Ramos (cell line): ENCODE measurements around the gene B4GAT1.
"Not testable (repeated sequence)": the region's sequence is repeated elsewhere in the genome, so short reads cannot be mapped to it uniquely, and the experiment has no call there.

Experiments used
- in situ Hi-C: fragments of 300-500 bp; cut with MboI; formaldehyde crosslinking; loops from one replicate; pipeline ENCODE4 v1.14.3; 2022; ENCODE audit warnings: low sequenced_read_pairs; ENCODE audit not compliant: unreplicated experiment

Gene B4GAT1

DNA sequence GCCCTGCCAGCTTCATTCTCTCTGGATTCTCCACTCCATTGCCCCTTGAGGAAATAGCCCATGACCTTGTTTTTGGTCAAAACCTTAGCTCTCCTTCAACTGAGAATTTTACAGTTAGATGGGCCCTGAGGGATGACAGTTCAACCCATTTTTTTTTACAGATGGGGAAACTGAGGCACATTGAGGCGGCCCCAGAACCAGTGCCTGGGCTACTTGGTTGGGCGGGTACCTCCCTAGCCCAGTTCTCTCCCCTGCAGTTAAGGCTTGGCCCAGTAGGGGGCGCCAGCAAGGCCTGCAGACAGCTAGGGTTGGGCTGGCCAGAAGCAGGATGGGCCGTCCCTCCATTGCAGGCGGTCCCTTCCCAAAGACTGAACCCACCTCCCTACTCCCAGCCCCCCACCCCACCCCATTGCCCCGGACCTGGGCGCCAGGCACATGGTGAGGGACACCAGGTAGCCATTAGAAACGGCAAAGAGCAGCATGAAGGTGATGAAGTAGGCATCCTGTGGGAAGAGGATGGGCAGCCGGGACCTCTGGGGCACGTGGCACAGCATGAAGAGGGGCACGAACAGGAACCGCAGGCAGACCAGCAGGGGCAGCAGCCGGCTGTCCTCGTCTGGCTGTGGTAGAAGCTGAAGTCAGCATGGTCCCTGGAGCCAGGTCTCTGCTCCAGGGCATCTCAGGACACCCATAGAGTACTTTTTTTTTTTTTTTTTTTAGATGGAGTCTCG, 16.5 kb upstream of the B4GAT1 start:
- in situ Hi-C loops = no loop called here

- in situ Hi-C loops = no loop called here
Observed at GRCh38 chr11:66363187-66363601, 15.8 kb upstream of the B4GAT1 start.

GRCh38 chr11:66362481-66363147, 15.2 kb upstream of the B4GAT1 start:
- in situ Hi-C loops = no loop called here

DNA sequence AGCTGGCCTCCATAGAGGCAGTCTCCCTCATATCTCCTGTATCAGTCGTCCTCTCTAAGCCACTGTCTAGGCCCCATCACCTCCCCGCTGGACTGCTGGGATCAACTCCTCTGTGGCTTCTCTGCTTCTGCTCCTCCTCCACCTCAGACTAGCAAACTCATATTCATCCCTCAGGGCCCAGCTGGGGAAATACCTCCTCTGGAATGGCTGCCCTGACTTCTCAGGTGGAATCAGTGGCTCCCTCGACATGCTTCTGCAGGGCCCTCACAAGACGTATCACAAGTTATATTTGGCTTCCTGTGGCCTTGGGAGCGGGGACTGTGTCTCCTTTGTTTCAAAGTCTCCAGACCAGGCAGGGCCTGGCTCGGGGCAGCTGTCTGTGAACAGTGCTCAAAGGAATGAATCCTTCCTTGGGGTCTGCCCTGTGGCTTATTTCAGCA, 14.1 kb upstream of the B4GAT1 start:
- in situ Hi-C loops = no loop called here

DNA sequence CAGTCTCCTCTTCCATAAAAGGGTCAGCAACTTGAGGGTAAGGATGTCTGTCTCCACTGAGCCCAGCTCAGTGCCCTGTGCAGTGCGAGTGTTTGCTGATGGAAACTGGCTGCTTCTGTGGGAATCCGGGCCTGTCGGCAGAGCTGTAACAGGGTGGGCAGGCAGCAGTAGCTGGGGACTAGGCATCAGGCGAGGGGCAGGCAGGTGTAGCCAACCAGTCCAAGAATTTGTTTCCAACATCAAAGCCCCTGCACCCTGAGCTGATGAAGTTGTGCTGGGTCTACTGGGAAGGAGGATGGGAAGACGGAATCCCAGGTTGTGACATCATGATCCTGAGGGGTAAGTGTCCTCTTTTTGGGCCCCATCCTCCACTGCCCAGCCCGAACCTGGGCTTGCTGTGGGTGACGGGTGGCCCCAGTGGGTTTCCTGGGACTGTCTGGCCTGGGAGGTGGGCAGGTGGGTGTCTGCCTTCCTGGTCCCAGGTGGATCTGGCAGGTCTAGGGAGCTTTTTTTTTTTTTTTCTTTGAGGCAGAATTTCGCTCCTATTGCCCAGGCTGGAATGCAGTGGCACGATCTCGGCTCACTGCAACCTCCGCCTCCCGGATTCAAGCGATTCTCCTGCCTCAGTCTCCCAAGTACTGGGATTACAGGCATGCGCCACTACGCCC, 13.1 kb upstream of the B4GAT1 start:
- in situ Hi-C loops = no loop called here

GRCh38 chr11:66359662-66360087, 12.2 kb upstream of the B4GAT1 start:
- in situ Hi-C loops = no loop called here

DNA sequence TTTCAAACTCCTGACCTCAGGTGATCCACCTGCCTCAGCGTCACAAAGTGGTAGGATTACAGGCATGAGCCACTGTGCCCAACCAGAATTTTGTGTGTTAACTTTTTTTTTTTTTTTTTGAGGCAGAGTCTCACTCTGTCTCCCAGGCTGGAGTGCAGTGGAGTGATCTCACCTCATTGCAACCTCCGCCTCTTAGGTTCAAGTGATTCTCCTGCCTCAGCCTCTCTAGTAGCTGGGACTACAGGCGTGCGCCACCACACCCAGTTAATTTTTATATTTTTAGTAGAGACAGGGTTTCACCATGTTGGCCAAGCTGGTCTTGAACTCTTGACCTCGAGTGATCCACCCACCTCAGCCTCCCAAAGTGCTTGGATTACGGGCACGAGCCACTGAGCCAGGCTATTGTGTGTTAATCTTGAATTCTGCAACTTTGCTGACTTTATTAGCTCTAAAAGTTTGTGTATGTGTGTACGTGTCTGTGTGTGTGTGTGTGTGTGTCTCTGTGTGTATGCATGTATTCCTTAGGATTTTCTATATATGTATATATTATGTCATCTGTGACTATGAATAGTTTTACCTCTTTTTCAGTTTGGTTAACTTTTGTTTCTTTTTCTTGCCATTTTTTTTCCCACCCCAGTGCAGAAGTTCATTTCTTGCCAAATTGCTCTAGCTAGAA, 3.3 kb upstream of the B4GAT1 start:
- in situ Hi-C loops = not testable (repeated sequence)

- in situ Hi-C loops = no loop called here
Observed at GRCh38 chr11:66349084-66349386, 1.6 kb upstream of the B4GAT1 start.

DNA sequence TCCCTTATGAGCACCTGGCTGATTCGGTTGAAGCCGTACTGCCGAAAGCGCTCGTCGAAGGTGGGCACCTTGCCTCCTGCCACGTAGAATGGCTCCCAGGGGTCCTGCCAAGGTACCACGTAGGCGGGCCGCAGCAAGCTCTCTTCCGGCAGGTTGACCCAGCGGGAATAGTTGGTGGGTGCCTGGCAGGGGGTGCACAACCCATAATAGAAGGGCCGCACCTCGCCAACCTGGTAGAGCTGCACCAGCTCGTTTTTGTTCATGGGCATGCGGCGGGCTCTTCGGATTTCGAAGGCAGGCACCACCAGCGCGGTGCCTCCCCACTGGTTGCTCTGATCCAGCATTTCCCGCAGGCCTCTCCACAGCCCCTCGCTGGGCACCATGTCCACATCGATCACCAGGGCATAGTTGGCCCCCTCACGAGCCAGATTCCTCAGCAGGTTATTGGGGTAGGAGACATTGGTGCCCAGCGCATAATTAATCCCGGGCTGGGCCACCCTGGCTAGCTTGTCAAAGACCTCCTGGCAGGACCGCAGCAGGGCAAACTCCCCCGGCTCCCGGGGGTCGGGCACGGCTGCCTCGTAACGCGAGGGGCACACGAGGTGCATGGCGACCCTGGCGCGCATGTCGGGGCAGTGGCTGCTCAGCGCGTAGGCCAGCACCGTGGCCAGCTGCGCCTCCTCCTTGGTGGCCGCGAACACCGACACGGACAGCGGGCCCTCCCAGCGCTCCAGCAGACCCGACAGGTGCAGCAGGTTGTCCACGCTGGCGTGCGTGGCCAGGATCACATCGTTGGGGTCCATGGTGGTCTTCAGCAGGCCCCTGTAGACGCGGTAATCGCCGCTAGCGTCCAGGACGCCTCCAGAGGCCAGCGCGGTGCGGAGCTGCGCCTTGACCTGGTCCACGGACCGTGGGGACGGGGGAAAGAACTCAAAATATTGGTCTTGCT, 679 bp downstream of the B4GAT1 start:
- in situ Hi-C loops = no loop called here

GRCh38 chr11:66345316-66345649, 2.1 kb downstream of the B4GAT1 start:
- in situ Hi-C loops = no loop called here

DNA sequence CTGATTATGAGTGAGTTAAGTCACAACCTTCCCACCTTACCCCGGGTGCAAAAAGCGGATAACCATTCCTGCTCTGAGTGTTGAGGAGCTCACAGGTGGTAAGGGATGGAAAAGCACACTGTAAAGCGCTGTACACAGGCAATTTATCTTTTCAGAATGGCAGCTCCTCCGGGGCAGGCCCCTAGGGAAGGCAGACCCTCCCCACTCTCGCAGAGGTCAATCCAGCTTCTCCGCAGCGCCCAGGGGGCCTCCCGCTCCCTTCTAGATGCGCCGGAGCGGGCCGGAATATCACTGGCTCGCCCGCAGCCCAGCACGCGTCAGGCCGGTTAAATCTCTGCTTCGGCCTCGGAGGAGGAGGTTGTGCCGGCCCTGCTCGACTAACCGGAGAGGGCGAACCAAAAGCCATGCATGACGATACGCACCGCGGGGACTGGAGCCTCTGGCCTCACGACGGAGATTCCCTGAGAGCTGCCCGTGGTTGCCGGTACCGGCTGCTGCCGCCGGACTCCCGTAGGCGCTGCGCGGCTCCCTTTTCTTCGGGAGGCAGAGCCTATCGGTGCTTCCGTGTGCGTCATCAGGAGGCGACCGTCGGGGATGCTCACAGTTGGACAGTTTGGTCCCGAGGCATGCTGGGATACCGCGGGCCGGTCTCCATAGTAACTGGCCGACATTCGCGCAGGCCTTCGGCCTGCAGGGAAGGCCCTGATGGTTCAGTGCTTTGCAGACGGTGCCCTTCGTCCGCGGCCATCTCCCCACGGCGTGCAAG, 2.7 kb downstream of the B4GAT1 start, which contains the start of gene BRMS1:
TSS of gene BRMS1 (minus strand) at position 555 of the 766 bp plus-strand sequence. CDS start 2,870 bp downstream, outside the sequence.
- in situ Hi-C loops = no loop called here

- in situ Hi-C loops = no loop called here
Observed at GRCh38 chr11:66343176-66343575, 4.3 kb downstream of the B4GAT1 start.

DNA sequence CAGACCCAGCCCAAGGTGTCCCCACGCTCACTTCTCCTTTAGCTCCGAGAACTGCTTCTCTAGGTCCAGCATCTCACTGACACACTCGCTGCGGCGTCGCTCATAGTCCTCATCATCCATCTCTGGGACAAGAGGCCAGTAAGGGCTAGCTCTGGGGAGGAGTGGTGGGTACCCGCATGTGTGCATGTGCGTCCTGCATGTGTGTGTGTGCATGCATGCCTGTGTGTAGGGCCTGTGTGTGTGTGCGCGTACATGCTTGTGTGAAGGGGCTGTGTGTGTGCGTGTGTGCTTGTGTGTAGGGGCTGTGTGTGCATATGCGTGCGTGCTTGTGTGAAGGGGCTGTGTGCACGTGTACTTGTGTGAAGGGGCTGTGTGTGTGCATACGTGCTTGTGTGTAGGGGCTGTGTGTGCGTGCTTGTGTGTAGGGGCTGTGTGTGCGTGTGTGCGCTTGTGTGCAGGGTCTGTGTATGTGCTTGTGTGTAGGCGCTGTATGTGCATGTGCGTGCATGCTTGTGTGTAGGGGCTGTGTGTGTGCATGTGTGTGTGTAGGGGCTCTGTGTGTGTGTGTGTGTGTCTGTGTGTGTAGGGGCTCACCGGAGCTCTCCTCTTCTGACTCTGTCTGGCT, 5.8 kb downstream of the B4GAT1 start:
- in situ Hi-C loops = no loop called here

DNA sequence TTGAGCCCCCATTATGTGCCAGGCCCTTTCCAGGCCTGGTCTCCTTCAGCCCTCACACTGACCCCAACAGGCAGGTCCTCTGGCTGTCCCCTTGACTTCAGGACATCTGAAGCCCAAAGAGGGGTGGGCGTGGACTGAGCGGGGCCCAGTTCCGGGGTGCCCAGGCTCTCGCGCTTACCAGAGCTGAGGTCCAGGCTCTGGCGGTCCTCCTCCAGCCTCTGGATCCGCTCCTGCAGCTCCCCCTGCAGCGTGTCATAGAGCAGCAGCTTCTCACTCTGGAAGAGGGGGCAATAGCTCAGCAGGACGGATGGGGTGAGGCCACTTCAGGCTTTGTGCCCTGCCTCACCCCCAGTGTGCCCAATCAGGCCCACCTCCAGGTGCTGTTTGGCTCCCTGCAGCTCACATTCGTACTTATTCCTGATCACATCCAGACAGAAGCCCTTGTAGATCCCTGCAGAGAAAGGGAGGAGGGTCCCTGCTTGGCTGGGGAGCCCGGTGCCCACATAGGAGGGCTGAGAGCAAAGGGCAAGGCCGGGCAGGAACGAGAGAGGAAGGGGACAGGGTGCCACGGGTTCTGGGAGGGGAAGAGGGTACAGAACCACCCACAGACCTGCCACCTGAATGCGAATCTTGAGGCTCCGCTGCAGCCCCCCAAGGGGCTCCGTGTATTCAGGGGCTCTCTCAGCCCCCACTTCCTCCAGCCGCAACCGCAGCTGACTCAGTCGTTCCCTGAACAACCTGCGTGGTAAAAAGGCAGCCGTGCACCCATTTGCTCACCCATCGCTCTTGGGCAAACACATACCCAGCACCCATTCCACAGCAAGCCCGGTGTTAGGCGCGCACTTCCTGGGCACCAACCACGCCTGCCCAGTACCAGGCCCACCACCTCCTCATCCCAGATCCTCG, 6.6 kb downstream of the B4GAT1 start:
- in situ Hi-C loops = no loop called here

- in situ Hi-C loops = no loop called here
Observed at GRCh38 chr11:66339686-66340483, 7.5 kb downstream of the B4GAT1 start.

DNA sequence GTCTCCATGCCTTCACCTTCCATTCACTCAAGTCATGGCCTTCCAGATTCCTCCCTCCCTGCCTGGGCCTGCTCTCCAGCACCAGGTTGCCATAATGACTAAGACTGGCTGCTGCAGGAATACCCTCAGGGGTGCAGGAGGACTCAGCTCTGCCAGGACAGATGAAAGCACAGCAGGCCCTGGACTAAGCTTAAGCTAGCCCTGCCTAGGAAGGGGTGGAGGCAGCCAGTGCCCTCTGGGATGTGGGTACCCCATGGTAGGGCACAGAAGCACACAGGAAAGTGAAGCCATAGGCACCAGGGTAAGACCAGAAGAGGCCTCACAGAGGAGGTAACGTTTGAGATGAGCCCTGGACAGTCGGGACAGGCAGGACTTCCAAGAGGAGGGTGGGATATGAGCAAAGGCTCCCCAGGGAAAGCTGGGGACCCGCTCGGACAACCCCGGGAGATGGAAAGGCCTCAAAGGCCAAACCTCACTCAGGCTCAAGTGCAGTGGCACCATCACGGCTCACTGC, 8.2 kb downstream of the B4GAT1 start:
- in situ Hi-C loops = no loop called here
